K562 (cell line): ENCODE data around the gene AP3B2. TPM values are rescaled to one million over a fixed set of nuclear protein-coding genes. Genes with fewer than 3 reads are reported as not detected.
A peak's percentile ranks its signal among the peaks of the same experiment; 100 is the strongest.

Source experiments
- ATF1 ChIP-seq, 2 experiments: fragments of 450-650 bp in 1 of 2; IDR thresholded peaks; 2 replicates each; pipeline ENCODE4 v1.6.1; 2016; ENCODE audit warnings: missing compliant biosample characterization in 1 of 2, missing genetic modification characterization in 1 of 2
- CCNT2 ChIP-seq: IDR thresholded peaks from 2 replicates; pipeline ENCODE4 v1.6.1; 2011; ENCODE audit warnings: borderline replicate concordance, low read depth, mild to moderate bottlenecking, moderate library complexity, mixed read lengths, low read length; ENCODE audit not compliant: insufficient read length; ENCODE audit errors: extremely low read depth
- EHMT2 ChIP-seq: fragments of 450-650 bp; IDR thresholded peaks from 2 replicates; pipeline ENCODE4 v1.6.1; 2018; ENCODE audit warnings: antibody characterized with exemption
- ERF ChIP-seq: fragments of 450-650 bp; formaldehyde crosslinking; IDR thresholded peaks from 2 replicates; pipeline ENCODE4 v1.4.0; 2020; ENCODE audit warnings: mild to moderate bottlenecking, mixed read lengths
- GABPA ChIP-seq: fragments of 200-800 bp; sonication (Bioruptor generic); conservative IDR thresholded peaks from 2 replicates; pipeline ENCODE4 v1.6.1; 2016; ENCODE audit warnings: low read depth, missing genetic modification characterization, missing compliant biosample characterization
- HDAC1 ChIP-seq, 2 experiments: fragments of 450-650 bp; IDR thresholded peaks; 2 replicates each; pipeline ENCODE4 v1.6.1; 2016 to 2017; ENCODE audit warnings: inconsistent platforms in 1 of 2, mild to moderate bottlenecking in 1 of 2, moderate library complexity in 1 of 2
- HOXB6 ChIP-seq: fragments of 250-450 bp; sonication (Bioruptor Pico); IDR thresholded peaks from 2 replicates; pipeline ENCODE4 v1.5.1; 2022; ENCODE audit warnings: mild to moderate bottlenecking, borderline replicate concordance
- KDM1A ChIP-seq, 2 experiments: fragments of 450-650 bp; IDR thresholded peaks; 2 replicates each; pipeline ENCODE4 v1.6.1; 2016; ENCODE audit warnings: mild to moderate bottlenecking in 2 of 2
- MTA1 ChIP-seq: fragments of 450-650 bp; IDR thresholded peaks from 2 replicates; pipeline ENCODE4 v1.6.1; 2017; ENCODE audit warnings: borderline replicate concordance
- PCBP1 ChIP-seq: fragments of 200-400 bp; formaldehyde crosslinking; IDR thresholded peaks from 2 replicates; pipeline ENCODE4 v1.6.1; 2018; ENCODE audit warnings: mild to moderate bottlenecking, low read depth, low read length; ENCODE audit not compliant: poor library complexity, severe bottlenecking
- POLR2G ChIP-seq: fragments of 200-400 bp; formaldehyde crosslinking; IDR thresholded peaks from 2 replicates; pipeline ENCODE4 v1.6.1; 2017; ENCODE audit warnings: low read depth, mild to moderate bottlenecking, antibody characterized with exemption, low read length, moderate library complexity
- PREB ChIP-seq: sonication (generic); formaldehyde crosslinking; IDR thresholded peaks from 2 replicates; pipeline ENCODE4 v1.8.1; 2023; ENCODE audit warnings: mild to moderate bottlenecking, missing genetic modification reagents
- RB1 ChIP-seq: fragments of 450-650 bp; IDR thresholded peaks from 2 replicates; pipeline ENCODE4 v1.6.1; 2017; ENCODE audit warnings: low read depth, mild to moderate bottlenecking
- SMAD1 ChIP-seq: fragments of 150-350 bp; IDR thresholded peaks from 2 replicates; pipeline ENCODE4 v1.6.1; 2014; ENCODE audit warnings: low read length, low read depth; ENCODE audit not compliant: partially characterized antibody
- SRF ChIP-seq, 2 experiments: fragments of 250-450, 450-650 bp in 1 of 2; sonication (Bioruptor Pico) in 1 of 2; sonication (generic) in 1 of 2; formaldehyde crosslinking; IDR thresholded peaks; 2 replicates each; pipeline versions ENCODE4 v1.5.0 to v1.5.1; 2020 to 2022; ENCODE audit warnings: mild to moderate bottlenecking in 1 of 2, missing genetic modification reagents in 1 of 2
- VEZF1 ChIP-seq: fragments of 200-800 bp; sonication (Bioruptor generic); IDR thresholded peaks from 2 replicates; pipeline ENCODE4 v1.6.1; 2017; ENCODE audit warnings: missing genetic modification characterization, missing compliant biosample characterization
- YY1 ChIP-seq, 3 experiments: IDR thresholded peaks; 2 replicates each; pipeline ENCODE4 v1.6.1; 2011; ENCODE audit warnings: low read length in 2 of 3, mild to moderate bottlenecking in 2 of 3, moderate library complexity in 2 of 3, borderline replicate concordance in 1 of 3, control low read depth in 1 of 3, low read depth in 1 of 3; ENCODE audit not compliant: insufficient read depth in 3 of 3, insufficient replicate concordance in 2 of 3, control insufficient read depth in 1 of 3, insufficient read length in 1 of 3; ENCODE audit errors: extremely low read depth in 1 of 3
- ZBTB1 ChIP-seq: sonication (generic); formaldehyde crosslinking; IDR thresholded peaks from 2 replicates; pipeline ENCODE4 v1.8.1; 2023; ENCODE audit warnings: missing genetic modification reagents, low read depth, mild to moderate bottlenecking, borderline replicate concordance
- ZNF12 ChIP-seq: sonication (generic); formaldehyde crosslinking; IDR thresholded peaks from 2 replicates; pipeline ENCODE4 v1.4.0; 2020; ENCODE audit warnings: mild to moderate bottlenecking, missing genetic modification reagents
- ZNF766 ChIP-seq: fragments of 200-800 bp; sonication (Bioruptor generic); conservative IDR thresholded peaks from 2 replicates; pipeline ENCODE4 v1.6.1; 2016; ENCODE audit warnings: missing genetic modification characterization, missing compliant biosample characterization
- ZNF780A ChIP-seq: fragments of 250-450 bp; sonication (Bioruptor Pico); IDR thresholded peaks from 2 replicates; pipeline ENCODE4 v1.5.0; 2021; ENCODE audit warnings: mild to moderate bottlenecking
- ZNF79 ChIP-seq: fragments of 250-450 bp; sonication (Bioruptor Pico); IDR thresholded peaks from 2 replicates; pipeline ENCODE4 v1.4.0; 2020; ENCODE audit warnings: low read depth, mild to moderate bottlenecking, moderate library complexity
- polyA plus RNA-seq, 8 experiments: library from polyadenylated mRNA; depleted of rRNA in 4 of 8; stranded (reverse) in 5 of 8; unstranded in 3 of 8; fragments of >200 nt; fragmentation: Nextera tagmentation in 2 of 8; fragmentation: Illumina TruSeq in 1 of 8; extraction: Ambion mirVana in 2 of 8; extraction: Trizol in 1 of 8; gene quantifications; 2 replicates each; pipeline versions ENCODE4 v1.2.1 to v1.2.3, GENCODE V29; 2011 to 2014; ENCODE audit warnings: inconsistent platforms in 1 of 8, missing spikeins in 1 of 8
- total RNA-seq, 7 experiments: library from RNA; depleted of rRNA in 6 of 7; stranded (reverse); fragments of >200 nt in 6 of 7; fragmentation: Illumina TruSeq in 2 of 7; extraction: Trizol in 2 of 7; gene quantifications; 2 replicates each; pipeline versions ENCODE4 v1.2.1 to v1.2.3, GENCODE V29; 2011 to 2021; ENCODE audit warnings: low replicate concordance in 1 of 7
- TF ChIP-seq, protein P1 (sequence below): fragments of 200-800 bp; sonication (Bioruptor generic); IDR thresholded peaks from 2 replicates; pipeline ENCODE4 v1.6.1; 2017; ENCODE audit warnings: missing genetic modification characterization, missing compliant biosample characterization

AP3B2 gene
- total and polyA plus RNA-seq, 9 of the 15 experiments (the other 6 are each of a cell fraction or from before 2014, with no cell fraction given), result 0.03 to 0.15 (median 0.10) TPM; not detected in 2

- TF ChIP-seq CCNT2, result peak; percentile 59
- peak; percentile 56 for TF ChIP-seq PCBP1
- peak; percentile 88 for TF ChIP-seq VEZF1 (CRISPR knock-in tag)
- no peak for TF ChIP-seq ZNF12 (CRISPR knock-in tag)
- TF ChIP-seq POLR2G, result 0 out of 2 replicates have a peak, but pooled peaks have one; percentile 30
- peak; percentile 88 for TF ChIP-seq RB1
- peak in 1 of 3 experiments; percentile 2 for TF ChIP-seq YY1 (IDR thresholded peaks at IDR 0.05; ENCODE audit: borderline replicate concordance in 1 of 3, control insufficient read depth in 1 of 3, extremely low read depth in 1 of 3, insufficient read depth in 3 of 3, insufficient read length in 1 of 3, insufficient replicate concordance in 2 of 3, low read depth in 1 of 3, low read length in 2 of 3)
- no peak for TF ChIP-seq ZNF780A (CRISPR knock-in tag)
- peak in 1 of 2 experiments; percentile 64; a peak in 1 of 4 replicates for TF ChIP-seq KDM1A (IDR thresholded peaks at IDR 0.05)
- no peak for TF ChIP-seq HOXB6 (CRISPR knock-in tag)
- no peak for TF ChIP-seq ZNF79
- peak; percentile 91 for TF ChIP-seq ZNF766
- TF ChIP-seq GABPA (tag), result peak; percentile 90
- no peak for TF ChIP-seq SRF (CRISPR knock-in tag; IDR thresholded peaks at IDR 0.05)
- no peak for TF ChIP-seq ERF (CRISPR knock-in tag)
- TF ChIP-seq, protein P1, sequence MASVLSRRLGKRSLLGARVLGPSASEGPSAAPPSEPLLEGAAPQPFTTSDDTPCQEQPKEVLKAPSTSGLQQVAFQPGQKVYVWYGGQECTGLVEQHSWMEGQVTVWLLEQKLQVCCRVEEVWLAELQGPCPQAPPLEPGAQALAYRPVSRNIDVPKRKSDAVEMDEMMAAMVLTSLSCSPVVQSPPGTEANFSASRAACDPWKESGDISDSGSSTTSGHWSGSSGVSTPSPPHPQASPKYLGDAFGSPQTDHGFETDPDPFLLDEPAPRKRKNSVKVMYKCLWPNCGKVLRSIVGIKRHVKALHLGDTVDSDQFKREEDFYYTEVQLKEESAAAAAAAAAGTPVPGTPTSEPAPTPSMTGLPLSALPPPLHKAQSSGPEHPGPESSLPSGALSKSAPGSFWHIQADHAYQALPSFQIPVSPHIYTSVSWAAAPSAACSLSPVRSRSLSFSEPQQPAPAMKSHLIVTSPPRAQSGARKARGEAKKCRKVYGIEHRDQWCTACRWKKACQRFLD (CRISPR knock-in tag), result peak; percentile 88
- TF ChIP-seq HDAC1 (IDR thresholded peaks at IDR 0.05), result peak in 1 of 2 experiments; percentile 84; a peak in 2 of 4 replicates
- peak; percentile 94 for TF ChIP-seq EHMT2
- no peak for TF ChIP-seq MTA1
- 0 out of 2 replicates have a peak, but pooled peaks have one; percentile 81 for TF ChIP-seq PREB
- peak; percentile 80 for TF ChIP-seq ZBTB1 (CRISPR knock-in tag)
- TF ChIP-seq SMAD1, result no peak
- TF ChIP-seq ATF1 (CRISPR knock-in tag; IDR thresholded peaks at IDR 0.05), result no peak
- peak; percentile 24; the same call in 1 of the 2 replicates for TF ChIP-seq ATF1 (tag; IDR thresholded peaks at IDR 0.05)
Observed at GRCh38 chr15:82709421-82710207, at the start of gene AP3B2 (continued).
